ENCODE results near the gene RERE. TPM values are rescaled to one million over a fixed set of nuclear protein-coding genes. Genes with fewer than 3 reads are reported as not detected.

Gene RERE
- total and polyA plus RNA-seq, 12 donors = 46.5 to 163 (median 139) TPM

DNA sequence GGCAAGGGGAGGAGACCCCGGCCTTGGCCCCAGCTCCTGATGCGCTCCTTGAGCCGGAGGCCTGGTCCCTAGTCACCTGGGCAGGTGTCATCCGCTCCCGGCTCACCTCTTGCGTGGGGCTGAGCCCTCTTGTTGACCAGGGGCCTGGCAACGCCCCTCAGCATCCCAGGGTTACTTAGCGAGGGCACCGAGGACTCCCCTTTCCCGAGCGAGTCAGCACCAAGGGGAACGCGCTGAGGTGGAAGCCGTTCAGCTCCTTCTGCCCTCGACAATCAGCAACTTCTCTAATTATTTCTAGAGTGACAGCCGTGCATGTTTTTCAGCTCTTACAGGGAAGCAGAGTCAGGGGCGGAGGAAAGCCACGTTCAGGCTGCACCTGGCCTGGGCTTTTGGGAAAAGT lies 499.0 kb downstream of the RERE start:
- WGBS, 2 donors = 19 to 21% methylated on average over 18 of the region's 18 CpGs
- peak overlapping the region in 7 of 10 donors; percentile 4 to 63 (median 50) for H3K27ac ChIP-seq

DNA sequence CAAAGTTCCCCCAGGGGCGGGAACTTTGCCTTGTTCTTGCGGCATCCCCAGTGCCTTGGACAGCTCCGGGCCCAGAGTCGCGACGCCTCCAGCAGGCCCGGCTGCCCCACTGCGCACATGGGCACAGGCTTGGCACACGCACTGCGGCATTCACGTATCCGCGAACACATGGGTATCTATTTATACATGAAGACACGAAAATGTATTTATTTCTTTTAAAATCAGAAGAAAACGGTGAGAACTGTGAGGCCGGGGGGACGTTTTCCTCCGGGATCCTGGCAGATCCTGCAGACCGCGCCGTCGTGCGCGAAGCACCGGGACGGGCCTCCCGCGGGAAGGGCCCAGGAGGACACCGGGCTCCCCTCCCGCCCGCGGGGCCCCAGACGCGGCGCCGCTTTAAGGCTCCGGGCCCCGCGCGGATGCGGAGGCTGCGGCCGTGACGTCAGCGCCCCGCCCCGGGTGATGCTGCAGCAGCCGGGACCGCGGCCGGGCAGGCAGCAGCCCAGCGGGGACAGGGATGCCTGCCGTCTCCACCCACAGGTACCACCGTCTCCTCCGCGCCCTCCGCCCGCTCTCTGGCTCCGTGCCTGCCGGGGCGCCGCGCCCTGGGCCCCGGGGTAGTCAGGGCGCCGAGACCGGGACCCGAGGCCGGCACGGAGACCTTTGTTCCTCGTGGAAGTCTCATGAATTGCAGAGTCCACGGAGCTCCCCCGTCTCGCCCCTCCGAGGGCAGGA lies 499.6 kb downstream of the RERE start, which contains the start of gene SLC45A1:
SLC45A1 (plus strand) TSS at position 468 of the 735 bp plus-strand sequence. CDS start 6,216 bp downstream, outside the sequence.
- TF ChIP-seq, protein P1, sequence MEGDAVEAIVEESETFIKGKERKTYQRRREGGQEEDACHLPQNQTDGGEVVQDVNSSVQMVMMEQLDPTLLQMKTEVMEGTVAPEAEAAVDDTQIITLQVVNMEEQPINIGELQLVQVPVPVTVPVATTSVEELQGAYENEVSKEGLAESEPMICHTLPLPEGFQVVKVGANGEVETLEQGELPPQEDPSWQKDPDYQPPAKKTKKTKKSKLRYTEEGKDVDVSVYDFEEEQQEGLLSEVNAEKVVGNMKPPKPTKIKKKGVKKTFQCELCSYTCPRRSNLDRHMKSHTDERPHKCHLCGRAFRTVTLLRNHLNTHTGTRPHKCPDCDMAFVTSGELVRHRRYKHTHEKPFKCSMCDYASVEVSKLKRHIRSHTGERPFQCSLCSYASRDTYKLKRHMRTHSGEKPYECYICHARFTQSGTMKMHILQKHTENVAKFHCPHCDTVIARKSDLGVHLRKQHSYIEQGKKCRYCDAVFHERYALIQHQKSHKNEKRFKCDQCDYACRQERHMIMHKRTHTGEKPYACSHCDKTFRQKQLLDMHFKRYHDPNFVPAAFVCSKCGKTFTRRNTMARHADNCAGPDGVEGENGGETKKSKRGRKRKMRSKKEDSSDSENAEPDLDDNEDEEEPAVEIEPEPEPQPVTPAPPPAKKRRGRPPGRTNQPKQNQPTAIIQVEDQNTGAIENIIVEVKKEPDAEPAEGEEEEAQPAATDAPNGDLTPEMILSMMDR (IDR thresholded peaks at IDR 0.05) = no peak
- Histone ChIP-seq H3K36me3 (no peaks in the 10 kb centered on the region), H3K4me3 (peak within 1 kb of the TSS; percentile 52 to 82 (median 66)), H3K4me1 (peaks cover 3 to 29% (median 13%) of the 10 kb centered on the region in 9 donors), H3K9me3 (no peaks in the 10 kb centered on the region), H3K27me3 (peaks cover 0 to 48% (median 0%) of the 10 kb centered on the region in 7 donors), H3K27ac (peak within 1 kb of the TSS in 7 of 10 donors; percentile 7 to 63 (median 50))
- ATAC-seq (peak; percentile 83 to 95 (median 91)), DNase-seq (peak; percentile 80 to 86)
- intact Hi-C loops (cut with DNase I) = loop anchor here in 7 of 10 donors (1.0 to 10.0 kb wide), 6 partner anchors 291 to 643 kb away; partner anchors contain the start of gene ERRFI1 (in 6 of the 7)
- 9 to 10% methylated on average over 71 to 74 of the region's 75 CpGs for WGBS, 2 donors

More for the DNA sequence above, 499.0 kb downstream of the RERE start:
- ATAC-seq (peak in 1 of 8 donors; percentile 31), DNase-seq (no peak)
- intact Hi-C loops (cut with DNase I) = loop anchor here in 4 of 10 donors (5.0 to 10.0 kb wide), 4 partner anchors 291 to 644 kb away; partner anchors contain the start of gene ERRFI1 (in 2 of the 4)
- Histone ChIP-seq H3K4me3 (peak overlapping the region; percentile 52 to 82 (median 66)), H3K27me3 (peaks cover 0 to 48% (median 0%) of the 10 kb centered on the region in 7 donors), H3K36me3 (no peaks in the 10 kb centered on the region), H3K4me1 (peaks cover 3 to 30% (median 19%) of the 10 kb centered on the region in 9 donors), H3K9me3 (no peaks in the 10 kb centered on the region)
- TF ChIP-seq, protein P1 (IDR thresholded peaks at IDR 0.05) = no peak

DNA sequence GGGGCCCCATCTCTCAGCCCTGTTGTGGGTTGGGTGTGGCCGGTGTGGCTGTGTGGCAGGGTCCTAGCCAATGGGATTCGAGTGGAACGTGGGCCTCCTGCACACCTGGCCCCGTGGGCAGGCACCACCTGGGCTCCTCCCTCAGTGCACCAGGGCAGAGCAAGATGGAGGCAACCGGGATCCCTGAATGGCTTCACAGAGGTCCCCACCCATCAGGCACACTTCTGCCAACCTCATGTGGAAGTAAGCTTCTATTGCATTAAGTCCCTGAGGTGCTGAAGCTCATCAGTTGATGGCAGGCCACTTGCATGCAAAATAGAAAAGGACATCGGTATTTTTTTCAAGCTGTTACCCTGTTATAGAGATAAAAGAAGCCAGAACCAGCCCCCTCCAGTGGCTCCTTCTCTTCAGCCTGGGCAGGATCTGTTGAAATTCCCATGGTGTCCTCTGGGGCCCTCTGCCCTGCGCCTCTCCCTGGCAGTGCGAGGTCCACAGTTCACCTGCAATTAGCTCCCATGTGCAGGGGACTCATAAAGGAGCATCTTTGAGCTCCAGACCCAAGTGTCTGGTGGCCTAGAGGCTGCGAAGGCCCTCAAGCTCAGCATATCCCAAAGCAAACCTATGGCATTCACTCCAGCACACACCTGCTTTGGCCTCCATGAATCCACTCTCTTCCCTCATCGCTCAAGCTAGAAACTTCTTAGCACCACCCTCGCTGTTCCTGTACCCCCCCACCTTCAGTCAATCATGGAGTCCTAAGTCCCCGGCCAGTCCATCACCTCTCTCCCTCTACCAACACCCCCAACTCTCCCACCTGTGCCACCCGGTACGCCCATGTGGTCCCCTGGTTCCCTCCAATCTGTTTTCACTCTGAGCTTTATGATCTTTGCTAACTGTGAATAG lies 501.6 kb downstream of the RERE start:
- intact Hi-C loops (cut with DNase I) = loop anchor here (1.0 to 10.0 kb wide), 9 partner anchors 287 to 641 kb away; partner anchors contain the start of gene ERRFI1 (in 7 of the 10)
- H3K27me3 ChIP-seq = peaks cover 0 to 48% (median 0%) of the 10 kb centered on the region in 7 donors
- no peak for DNase-seq
- no peak overlapping the region for H3K4me3 ChIP-seq
- H3K9me3 ChIP-seq = peaks cover 0 to 9% (median 0%) of the 10 kb centered on the region in 11 donors
- H3K27ac ChIP-seq = no peak overlapping the region
- H3K4me1 ChIP-seq = peaks cover 3 to 35% (median 16%) of the 10 kb centered on the region in 9 donors
- no peak for ATAC-seq
- H3K36me3 ChIP-seq = no peaks in the 10 kb centered on the region
- TF ChIP-seq, protein P1 (IDR thresholded peaks at IDR 0.05) = no peak
- WGBS, 2 donors = 88 to 89% methylated on average over 14 of the region's 14 CpGs
